Osteocyte (in vitro differentiated cells): ENCODE data around the gene ASCC2. TPM values are rescaled to one million over a fixed set of nuclear protein-coding genes. Genes with fewer than 3 reads are reported as not detected.

ENCODE experiments used
- DNase-seq: peaks from one replicate; pipeline ENCODE4 v3.0.0; 2021; ENCODE audit warnings: mixed read lengths; ENCODE audit not compliant: unreplicated experiment; ENCODE audit errors: extremely low spot score
- H3K27ac Mint-ChIP-seq: one replicate; pipeline ENCODE4 v1.8.0; 2021; ENCODE audit warnings: mild to moderate bottlenecking, mixed read lengths; ENCODE audit not compliant: unreplicated experiment
- H3K27me3 Mint-ChIP-seq: one replicate; pipeline ENCODE4 v1.8.0; 2021; ENCODE audit warnings: mixed read lengths; ENCODE audit not compliant: unreplicated experiment
- H3K36me3 Mint-ChIP-seq: one replicate; pipeline ENCODE4 v1.8.0; 2021; ENCODE audit warnings: mixed read lengths; ENCODE audit not compliant: unreplicated experiment
- H3K4me1 Mint-ChIP-seq: one replicate; pipeline ENCODE4 v1.8.0; 2021; ENCODE audit warnings: mixed read lengths; ENCODE audit not compliant: unreplicated experiment
- H3K4me3 Mint-ChIP-seq: one replicate; pipeline ENCODE4 v1.8.0; 2021; ENCODE audit warnings: mild to moderate bottlenecking, moderate library complexity, mixed read lengths; ENCODE audit not compliant: unreplicated experiment
- H3K9me3 Mint-ChIP-seq: one replicate; pipeline ENCODE4 v1.8.0; 2021; ENCODE audit warnings: mixed read lengths; ENCODE audit not compliant: unreplicated experiment
- total RNA-seq: library from RNA; stranded (reverse); gene quantifications from 2 replicates; pipeline ENCODE4 v1.2.1, GENCODE V29; 2021
- TF ChIP-seq, protein P1 (sequence below): fragments of 200-600 bp; sonication (generic); IDR thresholded peaks from 2 replicates; pipeline ENCODE4 v1.5.0; 2021; ENCODE audit warnings: antibody characterized with exemption, mild to moderate bottlenecking, moderate library complexity

Gene ASCC2
- total RNA-seq, 1 donor from 2014 or later, result 49.4 TPM

DNA sequence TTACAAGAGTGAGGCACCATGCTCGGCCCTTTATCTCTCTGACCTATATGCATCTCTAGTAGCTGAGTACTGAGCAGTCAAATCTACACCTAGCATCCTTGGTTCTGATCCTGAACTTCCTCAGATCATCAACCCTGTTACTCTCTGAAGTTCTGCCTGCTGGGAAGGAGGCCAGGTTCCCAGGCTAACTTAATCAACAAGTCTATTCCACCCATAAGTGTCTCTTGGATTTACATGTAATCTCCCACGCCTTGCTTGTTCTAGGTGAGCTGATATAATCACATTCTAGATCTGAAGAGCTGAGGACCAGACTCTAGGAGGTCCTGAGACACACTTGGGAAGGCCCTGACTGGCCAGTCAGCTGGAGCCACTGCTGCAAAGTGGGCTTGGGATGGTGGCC lies 96.1 kb downstream of the ASCC2 start:
- peaks cover 13% of the 10 kb centered on the region for H3K36me3 Mint-ChIP-seq
- H3K9me3 Mint-ChIP-seq, result no peaks in the 10 kb centered on the region
- no peak overlapping the region for H3K4me3 Mint-ChIP-seq
- no peak for DNase-seq
- no peaks in the 10 kb centered on the region for H3K27me3 Mint-ChIP-seq
- no peak overlapping the region for H3K27ac Mint-ChIP-seq
- TF ChIP-seq, protein P1, sequence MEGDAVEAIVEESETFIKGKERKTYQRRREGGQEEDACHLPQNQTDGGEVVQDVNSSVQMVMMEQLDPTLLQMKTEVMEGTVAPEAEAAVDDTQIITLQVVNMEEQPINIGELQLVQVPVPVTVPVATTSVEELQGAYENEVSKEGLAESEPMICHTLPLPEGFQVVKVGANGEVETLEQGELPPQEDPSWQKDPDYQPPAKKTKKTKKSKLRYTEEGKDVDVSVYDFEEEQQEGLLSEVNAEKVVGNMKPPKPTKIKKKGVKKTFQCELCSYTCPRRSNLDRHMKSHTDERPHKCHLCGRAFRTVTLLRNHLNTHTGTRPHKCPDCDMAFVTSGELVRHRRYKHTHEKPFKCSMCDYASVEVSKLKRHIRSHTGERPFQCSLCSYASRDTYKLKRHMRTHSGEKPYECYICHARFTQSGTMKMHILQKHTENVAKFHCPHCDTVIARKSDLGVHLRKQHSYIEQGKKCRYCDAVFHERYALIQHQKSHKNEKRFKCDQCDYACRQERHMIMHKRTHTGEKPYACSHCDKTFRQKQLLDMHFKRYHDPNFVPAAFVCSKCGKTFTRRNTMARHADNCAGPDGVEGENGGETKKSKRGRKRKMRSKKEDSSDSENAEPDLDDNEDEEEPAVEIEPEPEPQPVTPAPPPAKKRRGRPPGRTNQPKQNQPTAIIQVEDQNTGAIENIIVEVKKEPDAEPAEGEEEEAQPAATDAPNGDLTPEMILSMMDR, result no peak
- no peaks in the 10 kb centered on the region for H3K4me1 Mint-ChIP-seq

- DNase-seq, result no peak
- Mint-ChIP-seq H3K36me3 (peaks cover 9% of the 10 kb centered on the region), H3K4me3 (no peak overlapping the region), H3K27ac (no peak overlapping the region), H3K4me1 (no peaks in the 10 kb centered on the region), H3K9me3 (no peaks in the 10 kb centered on the region), H3K27me3 (no peaks in the 10 kb centered on the region)
- TF ChIP-seq, protein P1, result no peak
Observed at GRCh38 chr22:29740216-29740615, 97.9 kb downstream of the ASCC2 start.

- Mint-ChIP-seq H3K36me3 (peaks cover 10% of the 10 kb centered on the region), H3K27ac (no peak overlapping the region), H3K4me3 (no peak overlapping the region), H3K4me1 (no peaks in the 10 kb centered on the region), H3K27me3 (no peaks in the 10 kb centered on the region), H3K9me3 (no peaks in the 10 kb centered on the region)
- TF ChIP-seq, protein P1, result no peak
- DNase-seq, result no peak
Observed at GRCh38 chr22:29739346-29739875, 98.7 kb downstream of the ASCC2 start.

Other genes starting within 250 kb of the ASCC2 start
- gene NF2, start 234.6 kb downstream of the ASCC2 start, total RNA-seq, result 67.9 and 71.0 TPM in 2 replicates
- not detected in 2 replicates for gene CABP7, start 118.3 kb downstream of the ASCC2 start, total RNA-seq
- 22.7 and 25.0 TPM in 2 replicates for gene ZMAT5, start 71.3 kb downstream of the ASCC2 start, total RNA-seq
- 66.0 and 77.4 TPM in 2 replicates for gene UQCR10, start 70.9 kb downstream of the ASCC2 start, total RNA-seq
- 41.2 and 42.5 TPM in 2 replicates for gene MTMR3, start 44.9 kb upstream of the ASCC2 start, total RNA-seq
- not detected in 2 replicates for gene HORMAD2, start 242.2 kb upstream of the ASCC2 start, total RNA-seq